ENCODE results near the gene LBH. TPM values are rescaled to one million over a fixed set of nuclear protein-coding genes. Genes with fewer than 3 reads are reported as not detected.
A peak's percentile ranks its signal among the peaks of the same experiment; 100 is the strongest.

LBH gene
- total and polyA plus RNA-seq, 2 experiments from 2014 or later, result 162 to 285 TPM

DNA sequence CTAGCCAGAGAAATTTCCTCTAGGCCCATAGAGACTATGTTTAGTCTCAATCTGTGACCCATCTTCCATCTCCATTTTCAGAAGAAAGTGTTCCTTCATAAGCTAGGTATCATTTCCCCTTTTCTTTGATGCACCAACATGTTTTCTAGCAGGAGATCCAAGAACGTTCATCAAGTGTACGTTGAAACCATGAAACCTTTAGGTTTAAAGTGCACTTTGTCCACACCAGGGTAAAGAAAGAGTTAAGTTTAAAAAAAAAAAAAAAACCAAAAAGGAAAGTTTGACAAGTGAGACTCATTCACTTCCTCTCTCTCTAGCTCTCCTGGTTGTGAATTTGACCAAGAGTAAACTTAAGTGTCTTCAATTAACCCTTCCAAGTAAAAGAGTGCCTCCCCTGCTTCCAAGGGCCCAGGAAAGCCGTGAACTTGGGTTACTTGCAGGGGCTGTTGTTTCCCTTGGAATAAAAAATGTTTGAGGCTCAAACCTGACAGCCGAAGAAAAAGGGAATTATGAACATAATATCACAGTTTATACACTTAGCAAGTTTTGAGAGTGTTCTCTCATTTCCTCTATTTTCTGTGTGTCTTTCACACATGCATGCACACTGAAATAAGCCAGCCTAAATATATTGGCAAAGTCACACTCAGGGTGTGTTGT, 56.7 kb downstream of the LBH start:
- Histone ChIP-seq H3F3A (ENCODE audit: insufficient read depth) (peaks cover 1% of the 10 kb centered on the region; the same call in 1 of the 2 replicates), H3K27ac (no peak overlapping the region), H3K36me3 (ENCODE audit: low read depth) (no peaks in the 10 kb centered on the region), H3K4me1 (ENCODE audit: insufficient read depth) (peaks cover 10% of the 10 kb centered on the region), H3K9me3 (ENCODE audit: low read depth) (no peaks in the 10 kb centered on the region), H3K27me3 (replicated peaks; ENCODE audit: insufficient read depth) (no peaks in the 10 kb centered on the region), H3K79me2 (ENCODE audit: insufficient read depth) (no peaks in the 10 kb centered on the region), H3K4me2 (ENCODE audit: unreplicated experiment) (no peak overlapping the region), H2AFZ (peak overlapping the region; percentile 17; the same call in 1 of the 2 replicates), H3K9me2 (ENCODE audit: insufficient read depth) (no peaks in the 10 kb centered on the region), H3K4me3 (no peak overlapping the region), H3K9ac (no peak overlapping the region), H4K20me1 (ENCODE audit: insufficient read depth) (no peaks in the 10 kb centered on the region)
- DNase-seq, result no peak
- in situ Hi-C loops (cut with MboI), result no loop called here
- WGBS, 2 experiments (ENCODE audit: low coverage in 1 of 2, low lambda C conversion rate in 2 of 2, missing lambda C conversion rate in 2 of 2), result 37 to 49% methylated on average over 4 of the region's 4 CpGs
- TF ChIP-seq EZH2 (IDR thresholded peaks at IDR 0.05; ENCODE audit: insufficient read depth, poor library complexity, severe bottlenecking) (no peak), EZH2phosphoT487 (IDR thresholded peaks at IDR 0.05; ENCODE audit: insufficient read depth, low read depth) (no peak)

GRCh38 chr2:30288561-30288960, 57.2 kb downstream of the LBH start:
- Histone ChIP-seq H3K9me3 (ENCODE audit: low read depth) (no peaks in the 10 kb centered on the region), H4K20me1 (ENCODE audit: insufficient read depth) (no peaks in the 10 kb centered on the region), H2AFZ (peak overlapping the region; percentile 17; the same call in 1 of the 2 replicates), H3K4me3 (no peak overlapping the region), H3K79me2 (ENCODE audit: insufficient read depth) (no peaks in the 10 kb centered on the region), H3K4me1 (ENCODE audit: insufficient read depth) (peaks cover 10% of the 10 kb centered on the region), H3K27ac (no peak overlapping the region), H3K9me2 (ENCODE audit: insufficient read depth) (no peaks in the 10 kb centered on the region), H3K36me3 (ENCODE audit: low read depth) (no peaks in the 10 kb centered on the region), H3K27me3 (replicated peaks; ENCODE audit: insufficient read depth) (no peaks in the 10 kb centered on the region), H3F3A (ENCODE audit: insufficient read depth) (peaks cover 5% of the 10 kb centered on the region; the same call in 1 of the 2 replicates), H3K4me2 (ENCODE audit: unreplicated experiment) (no peak overlapping the region), H3K9ac (no peak overlapping the region)
- WGBS, 2 experiments (ENCODE audit: low coverage in 1 of 2, low lambda C conversion rate in 2 of 2, missing lambda C conversion rate in 2 of 2), result 32 to 33% methylated on average over 2 of the region's 2 CpGs
- no peak for DNase-seq
- TF ChIP-seq EZH2 (IDR thresholded peaks at IDR 0.05; ENCODE audit: insufficient read depth, poor library complexity, severe bottlenecking), result no peak
- no peak for TF ChIP-seq EZH2phosphoT487 (IDR thresholded peaks at IDR 0.05; ENCODE audit: insufficient read depth, low read depth)
- in situ Hi-C loops (cut with MboI), result no loop called here

DNA sequence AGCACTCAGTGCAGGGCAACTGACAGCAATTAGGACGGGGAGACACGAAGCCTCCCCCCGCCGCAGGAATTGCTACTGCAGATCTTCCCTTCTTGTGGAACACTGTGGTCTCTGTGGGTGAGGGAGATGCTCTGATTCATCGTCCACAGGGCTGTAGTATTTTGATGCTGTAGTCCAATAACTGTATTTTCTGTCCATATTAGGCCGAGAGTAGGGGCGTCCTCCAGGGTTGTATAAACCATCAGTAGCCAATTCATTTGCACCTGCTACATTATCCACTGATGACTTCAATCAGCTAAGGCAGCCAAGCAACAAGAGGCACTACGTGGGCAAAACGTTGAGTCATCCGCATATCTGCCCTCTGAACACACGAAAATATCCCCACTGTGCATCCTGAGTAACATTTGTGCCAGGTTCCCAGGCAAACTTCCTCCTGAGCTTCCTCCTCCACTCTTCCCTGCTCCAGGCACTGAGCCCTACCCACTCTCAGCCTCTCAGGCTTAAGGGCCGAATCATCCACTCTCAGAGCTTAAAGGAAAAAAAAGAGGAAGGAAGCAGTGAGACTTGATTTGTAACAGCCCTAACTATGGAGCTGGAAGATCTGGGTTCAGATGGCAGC, 62.1 kb downstream of the LBH start:
- Histone ChIP-seq H2AFZ (no peak overlapping the region), H3K27me3 (replicated peaks; ENCODE audit: insufficient read depth) (no peaks in the 10 kb centered on the region), H3K36me3 (ENCODE audit: low read depth) (no peaks in the 10 kb centered on the region), H3K79me2 (ENCODE audit: insufficient read depth) (no peaks in the 10 kb centered on the region), H3K4me3 (no peak overlapping the region), H3K9me3 (ENCODE audit: low read depth) (no peaks in the 10 kb centered on the region), H4K20me1 (ENCODE audit: insufficient read depth) (no peaks in the 10 kb centered on the region), H3K4me1 (ENCODE audit: insufficient read depth) (peaks cover 13% of the 10 kb centered on the region), H3K27ac (peak overlapping the region; percentile 62), H3K9me2 (ENCODE audit: insufficient read depth) (no peaks in the 10 kb centered on the region), H3K9ac (peak overlapping the region; percentile 42), H3F3A (ENCODE audit: insufficient read depth) (peaks cover 15% of the 10 kb centered on the region), H3K4me2 (ENCODE audit: unreplicated experiment) (no peak overlapping the region)
- TF ChIP-seq EZH2phosphoT487 (IDR thresholded peaks at IDR 0.05; ENCODE audit: insufficient read depth, low read depth), result no peak
- in situ Hi-C loops (cut with MboI), result no loop called here
- peak; percentile 92 for DNase-seq
- 54 to 59% methylated on average over 12 of the region's 12 CpGs for WGBS, 2 experiments (ENCODE audit: low coverage in 1 of 2, low lambda C conversion rate in 2 of 2, missing lambda C conversion rate in 2 of 2)

DNA sequence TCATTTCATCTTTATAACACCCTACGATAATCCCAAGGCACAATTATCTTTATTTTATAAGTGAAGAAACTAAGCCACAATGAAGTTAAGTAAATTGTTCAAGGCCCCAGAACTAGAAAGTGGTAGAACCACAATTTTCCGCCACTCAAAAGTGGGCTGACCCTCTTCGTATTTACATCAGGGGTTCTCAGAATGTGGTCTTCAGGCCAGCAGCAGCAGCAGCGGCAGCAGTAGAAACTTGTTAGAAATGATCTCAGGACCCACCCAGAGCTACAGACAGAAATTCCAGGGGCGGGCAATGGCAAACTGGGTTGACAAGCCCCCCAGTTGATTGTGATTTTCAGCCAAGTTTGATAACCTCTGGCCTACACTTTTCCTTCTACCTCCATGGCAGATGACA, 62.8 kb downstream of the LBH start:
- no peak overlapping the region for H3K4me2 ChIP-seq (ENCODE audit: unreplicated experiment)
- TF ChIP-seq EZH2phosphoT487 (IDR thresholded peaks at IDR 0.05; ENCODE audit: insufficient read depth, low read depth) (no peak), EZH2 (IDR thresholded peaks at IDR 0.05; ENCODE audit: insufficient read depth, poor library complexity, severe bottlenecking) (no peak)
- H3K27me3 ChIP-seq (replicated peaks; ENCODE audit: insufficient read depth), result no peaks in the 10 kb centered on the region
- 95 to 98% methylated on average over 5 of the region's 5 CpGs for whole genome bisulfite sequencing, 2 experiments (ENCODE audit: low coverage in 1 of 2, low lambda C conversion rate in 2 of 2, missing lambda C conversion rate in 2 of 2)
- H3K9ac ChIP-seq, result peak overlapping the region; percentile 42
- in situ Hi-C loops (cut with MboI), result no loop called here
- H3K36me3 ChIP-seq (ENCODE audit: low read depth), result no peaks in the 10 kb centered on the region
- no peaks in the 10 kb centered on the region for H3K9me2 ChIP-seq (ENCODE audit: insufficient read depth)
- no peak overlapping the region for H3K4me3 ChIP-seq
- peak overlapping the region; percentile 62 for H3K27ac ChIP-seq
- DNase-seq, result no peak
- H2AFZ ChIP-seq, result no peak overlapping the region
- no peaks in the 10 kb centered on the region for H4K20me1 ChIP-seq (ENCODE audit: insufficient read depth)
- H3F3A ChIP-seq (ENCODE audit: insufficient read depth), result peaks cover 17% of the 10 kb centered on the region
- H3K79me2 ChIP-seq (ENCODE audit: insufficient read depth), result no peaks in the 10 kb centered on the region
- peaks cover 6% of the 10 kb centered on the region for H3K4me1 ChIP-seq (ENCODE audit: insufficient read depth)
- H3K9me3 ChIP-seq (ENCODE audit: low read depth), result no peaks in the 10 kb centered on the region

Measured in GM23248 (cell line).